Measurements from ENCODE around the gene COG1.

COG1 gene

DNA sequence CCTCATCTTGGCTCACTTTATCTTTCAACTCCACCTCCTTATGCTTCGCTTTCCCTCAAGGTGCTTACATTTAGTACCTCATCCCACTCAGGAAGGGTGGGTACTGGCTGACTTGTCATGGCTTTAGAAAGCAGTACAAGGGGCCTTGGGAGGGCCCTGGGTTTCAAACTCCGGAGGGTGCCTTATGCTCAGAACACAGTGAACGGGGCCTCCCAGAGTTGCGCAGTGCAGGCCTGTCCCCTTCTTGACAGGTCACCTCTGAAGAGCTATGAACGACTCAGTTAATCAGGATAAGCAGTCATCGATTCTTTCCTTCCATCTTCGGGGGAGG lies 6.0 kb downstream of the COG1 start:
- DNase-seq (ENCODE audit: low read depth): no peak

- DNase-seq (ENCODE audit: low read depth): no peak
Measured at GRCh38 chr17:73199751-73200317, 7.0 kb downstream of the COG1 start.

- no peak for DNase-seq (ENCODE audit: low read depth)
Measured at GRCh38 chr17:73200476-73200875, 7.6 kb downstream of the COG1 start.

- DNase-seq (ENCODE audit: low read depth): no peak
Measured at GRCh38 chr17:73201215-73202069, 8.6 kb downstream of the COG1 start.

GRCh38 chr17:73203135-73203787 lies 10.4 kb downstream of the COG1 start:
- no peak for DNase-seq (ENCODE audit: low read depth)

DNA sequence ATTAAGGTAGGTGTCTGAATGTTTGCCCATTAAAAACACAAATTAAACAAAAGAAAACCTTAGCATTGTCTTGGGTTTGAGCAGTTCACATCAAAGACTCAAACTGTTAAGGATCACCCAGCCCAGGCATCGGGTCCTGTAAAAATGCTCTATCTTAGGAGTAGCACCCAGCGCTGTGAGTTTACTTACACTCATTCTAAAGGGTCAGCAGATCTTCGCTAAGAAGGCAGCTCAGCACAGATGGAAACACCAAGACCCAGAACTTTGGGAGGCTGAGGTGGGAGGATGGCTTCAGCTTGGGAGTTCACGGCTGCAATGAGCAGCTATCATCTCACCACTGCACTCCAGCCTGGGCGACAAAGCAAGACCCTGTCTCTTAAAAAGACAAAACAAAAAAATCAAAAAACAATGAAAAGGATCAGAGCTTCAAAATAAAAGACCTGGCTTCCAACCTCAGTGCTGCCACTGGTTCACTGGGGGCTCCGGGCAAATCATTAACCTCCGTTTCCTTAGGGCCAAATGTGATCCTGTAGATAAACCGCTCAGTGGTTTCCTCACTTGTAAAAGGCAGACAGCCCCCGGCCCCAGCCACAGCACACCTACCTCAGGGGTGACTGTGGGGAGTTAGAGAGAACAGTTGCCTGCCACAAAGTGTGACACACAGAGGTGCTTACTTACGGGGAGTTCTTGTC lies 11.1 kb downstream of the COG1 start:
- no peak for DNase-seq (ENCODE audit: low read depth)

GRCh38 chr17:73205459-73205961 lies 12.7 kb downstream of the COG1 start:
- DNase-seq (ENCODE audit: low read depth): no peak

- no peak for DNase-seq (ENCODE audit: low read depth)
Measured at GRCh38 chr17:73208139-73208827, 15.4 kb downstream of the COG1 start.

GRCh38 chr17:73209436-73209835 lies 16.6 kb downstream of the COG1 start:
- no peak for DNase-seq (ENCODE audit: low read depth)

- DNase-seq (ENCODE audit: low read depth): no peak
Measured at GRCh38 chr17:73210002-73210678, 17.3 kb downstream of the COG1 start.

DNA sequence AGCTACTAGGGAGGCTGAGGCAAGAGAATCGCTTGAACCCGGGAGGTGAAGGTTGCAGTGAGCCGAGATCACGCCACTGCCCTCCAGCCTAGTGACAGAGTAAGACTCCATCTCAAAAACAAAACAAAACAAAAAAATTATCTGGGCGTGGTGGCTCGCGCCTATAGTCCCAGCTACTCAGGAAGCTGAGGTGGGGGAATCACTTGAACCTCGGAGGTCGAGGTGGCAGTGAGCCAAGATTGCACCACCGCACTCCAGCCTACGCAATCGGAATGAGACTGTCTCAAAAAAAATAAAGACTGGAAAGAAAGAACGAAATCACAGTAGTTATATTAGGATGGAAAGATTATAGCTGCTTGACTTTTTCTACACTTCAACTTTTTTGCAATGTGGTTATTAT lies 18.9 kb downstream of the COG1 start:
- DNase-seq (ENCODE audit: low read depth): no peak

GRCh38 chr17:73214008-73214407 lies 21.2 kb downstream of the COG1 start:
- DNase-seq (ENCODE audit: low read depth): no peak

GRCh38 chr17:73214851-73215250 lies 22.0 kb downstream of the COG1 start:
- DNase-seq (ENCODE audit: low read depth): no peak

- no peak for DNase-seq (ENCODE audit: low read depth)
Measured at GRCh38 chr17:73215447-73215846, 22.6 kb downstream of the COG1 start.

GRCh38 chr17:73223626-73224230 lies 30.9 kb downstream of the COG1 start:
- DNase-seq (ENCODE audit: low read depth): no peak

DNA sequence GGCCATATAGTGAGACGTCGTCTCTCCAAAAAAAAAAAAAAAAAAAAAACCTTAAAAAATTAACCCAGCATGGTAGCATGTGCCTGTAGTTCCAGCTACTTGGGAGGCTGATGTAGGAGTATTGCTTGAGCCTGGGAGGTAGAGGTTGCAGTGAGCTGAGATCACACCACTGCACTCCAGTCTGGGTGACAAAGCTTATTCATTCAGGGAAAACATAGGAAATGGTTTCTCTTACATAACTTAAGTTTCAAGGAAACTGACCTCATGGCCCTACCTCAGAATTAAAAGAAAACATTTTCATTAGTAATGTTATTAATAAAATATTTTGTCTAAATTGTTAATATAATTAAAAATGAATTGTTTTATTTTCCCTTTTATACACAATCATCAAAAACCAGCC lies 31.4 kb downstream of the COG1 start:
- DNase-seq (ENCODE audit: low read depth): no peak

GRCh38 chr17:73224663-73225305 lies 31.9 kb downstream of the COG1 start:
- DNase-seq (ENCODE audit: low read depth): no peak

GRCh38 chr17:73226556-73227172 lies 33.8 kb downstream of the COG1 start:
- no peak for DNase-seq (ENCODE audit: low read depth)

DNA sequence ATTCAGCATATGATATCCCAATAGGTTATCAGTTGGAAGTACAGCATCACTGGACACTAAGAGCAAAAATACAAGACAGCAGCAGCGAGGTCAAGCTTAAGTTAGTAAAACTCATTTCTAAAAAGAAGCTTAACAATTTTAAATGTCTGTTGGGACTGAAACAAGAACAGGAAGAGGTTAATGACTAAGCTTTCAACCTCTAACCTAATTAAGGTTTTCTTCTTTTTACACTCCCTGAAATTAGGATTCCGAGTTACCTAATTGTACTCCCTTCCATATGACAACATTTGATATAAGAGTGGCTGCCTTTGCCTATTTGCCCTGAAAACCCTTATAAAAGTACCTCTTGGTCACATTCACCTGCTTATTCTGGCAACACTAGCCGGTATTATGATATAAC lies 34.5 kb downstream of the COG1 start:
- DNase-seq (ENCODE audit: low read depth): no peak

DNA sequence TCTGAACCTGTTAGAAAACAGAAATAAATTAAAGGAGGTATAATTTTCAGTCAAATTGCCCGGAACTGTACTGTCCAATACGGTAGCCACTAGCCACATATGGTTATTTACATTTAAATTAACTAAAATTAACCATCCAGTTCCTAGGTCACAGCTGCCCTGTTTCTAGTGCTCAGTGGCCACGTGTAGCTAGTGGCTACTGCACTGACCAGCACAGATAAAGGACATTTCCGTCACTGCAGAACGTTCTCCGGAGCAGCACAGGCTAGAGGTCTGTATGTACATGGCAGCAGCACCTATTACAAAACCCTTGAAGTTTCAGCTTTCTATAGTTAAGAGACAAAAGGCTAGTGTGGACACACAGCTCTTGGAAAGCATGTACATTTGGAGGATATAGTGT lies 35.1 kb downstream of the COG1 start:
- DNase-seq (ENCODE audit: low read depth): no peak

Data from HS-5 (cell line).